ENCODE data around the gene SMARCD2.

The SMARCD2 gene

DNA sequence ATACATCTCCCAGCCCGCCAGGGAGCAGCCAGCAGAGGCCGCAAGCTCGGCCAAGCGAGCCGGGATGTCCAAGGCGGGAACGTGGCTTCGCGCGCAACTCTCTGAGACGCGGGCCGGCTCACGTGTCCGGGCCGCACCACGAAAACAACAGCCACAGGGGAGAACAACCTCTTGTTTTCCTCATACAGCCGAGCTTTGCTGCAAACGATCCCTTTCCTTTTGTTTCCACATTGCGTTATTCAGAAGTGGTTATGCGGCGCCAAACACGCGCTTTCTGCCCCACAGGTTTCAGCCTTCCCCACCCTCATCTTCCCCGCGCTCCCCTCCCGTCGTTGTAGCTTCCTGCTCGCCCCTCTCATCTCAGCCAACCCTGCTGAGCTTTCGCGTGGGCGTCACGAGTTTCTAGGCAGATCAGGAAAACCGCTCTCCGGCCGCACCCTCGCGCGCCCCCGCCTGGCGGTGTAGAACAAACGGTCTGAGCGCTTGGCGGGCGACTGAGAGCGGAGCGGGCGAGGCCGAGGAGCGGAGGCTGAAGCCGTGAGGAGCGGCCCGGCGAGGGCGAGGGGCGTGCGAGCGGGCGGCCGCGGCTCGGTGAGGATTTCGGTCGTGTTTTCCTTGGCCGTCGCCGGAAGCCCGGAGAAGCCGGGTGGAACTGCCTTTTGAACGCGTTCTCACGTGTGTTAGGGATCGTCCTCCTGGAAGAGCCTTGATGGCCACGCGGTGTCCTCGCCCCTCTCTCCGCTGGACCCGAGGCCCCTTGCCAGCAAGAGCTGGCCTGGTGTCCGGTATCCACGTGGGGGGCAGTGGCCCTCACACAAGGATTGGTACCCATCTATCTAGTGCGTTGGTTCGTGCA lies 6.6 kb upstream of the SMARCD2 start:
- peak; percentile 56 for DNase-seq

GRCh38 chr17:63847525-63848249 lies 5.2 kb upstream of the SMARCD2 start:
- no peak for DNase-seq

GRCh38 chr17:63845509-63845908 lies 3.0 kb upstream of the SMARCD2 start:
- DNase-seq = no peak

DNA sequence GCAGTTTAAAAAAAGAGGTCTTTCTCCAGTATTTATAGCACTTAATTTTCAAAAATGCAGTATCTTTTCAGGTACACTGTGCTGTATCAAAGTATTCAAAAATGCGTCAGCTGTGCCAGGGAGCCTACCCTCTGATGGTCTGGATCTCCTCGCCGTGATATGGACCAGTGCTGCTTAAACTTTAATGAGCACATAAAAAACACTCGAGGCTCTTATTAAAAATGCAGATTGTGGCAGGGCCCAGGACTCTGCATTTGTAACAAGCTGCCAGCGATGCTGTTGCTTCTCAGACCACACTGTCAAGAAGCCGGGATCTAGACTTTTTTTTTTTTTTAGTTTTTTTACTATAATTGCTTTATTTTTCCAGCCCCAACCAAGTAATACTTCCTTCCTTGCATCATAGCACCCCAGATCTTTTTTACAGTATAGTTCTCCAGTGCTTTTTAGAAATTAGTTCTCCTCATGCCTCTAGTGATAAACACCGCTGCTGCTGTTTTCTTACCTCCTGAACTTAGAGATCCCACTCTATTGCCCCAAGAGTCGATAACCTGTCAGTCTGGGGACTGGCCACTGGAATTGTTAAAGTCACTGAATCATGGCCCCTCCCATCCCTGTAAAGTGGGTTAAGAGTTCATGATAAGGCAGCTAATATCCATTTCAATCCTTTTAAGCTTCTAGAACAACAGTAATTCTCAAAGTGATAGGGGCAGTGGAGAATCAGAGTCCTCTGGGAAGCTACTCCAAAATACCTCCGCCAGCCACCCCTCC lies 1.6 kb upstream of the SMARCD2 start:
- no peak for DNase-seq

GRCh38 chr17:63843387-63843888 lies 953 bp upstream of the SMARCD2 start:
- DNase-seq = peak; percentile 29

GRCh38 chr17:63842173-63842539 lies 329 bp downstream of the SMARCD2 start:
- no peak for DNase-seq

DNA sequence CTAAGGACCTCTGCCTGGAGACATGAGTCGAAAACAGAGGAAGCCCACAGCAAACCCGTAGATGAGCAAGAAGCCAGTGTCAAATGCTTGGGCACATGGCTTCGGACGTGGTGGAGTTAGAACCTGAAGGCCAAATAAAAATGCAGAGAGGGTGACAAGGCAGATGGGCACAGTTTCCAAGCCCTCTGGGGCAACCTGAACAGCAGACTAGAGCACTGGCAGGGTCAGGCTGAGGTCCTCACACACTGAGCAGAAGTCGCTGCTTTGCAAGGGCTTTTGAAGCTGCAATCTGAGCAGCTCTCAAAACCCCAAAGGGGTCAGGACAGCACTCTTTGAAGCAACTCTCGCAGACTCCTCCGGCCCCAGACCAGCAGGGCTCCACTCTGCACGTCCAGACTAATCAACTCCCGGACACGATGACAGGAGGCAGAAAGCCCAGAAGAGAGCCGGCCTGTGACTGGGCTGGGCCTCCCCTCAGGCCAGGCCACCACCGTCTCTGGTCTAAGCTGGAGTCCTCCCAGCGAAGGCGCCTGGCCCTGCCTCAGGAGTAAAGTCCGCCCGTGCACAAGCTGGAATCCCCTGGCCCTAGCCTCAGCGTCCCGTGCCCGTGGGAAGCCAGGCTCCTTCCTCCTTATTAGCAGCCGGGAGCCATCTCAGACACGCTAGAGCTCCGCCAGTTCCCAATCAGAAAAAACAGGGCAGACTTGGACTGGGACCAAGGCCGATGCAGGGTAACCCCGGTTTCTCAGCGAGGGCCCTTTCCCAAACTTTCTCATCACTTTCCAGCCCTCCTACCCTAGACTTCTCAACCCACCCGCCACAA lies 924 bp downstream of the SMARCD2 start:
- DNase-seq = no peak

DNA sequence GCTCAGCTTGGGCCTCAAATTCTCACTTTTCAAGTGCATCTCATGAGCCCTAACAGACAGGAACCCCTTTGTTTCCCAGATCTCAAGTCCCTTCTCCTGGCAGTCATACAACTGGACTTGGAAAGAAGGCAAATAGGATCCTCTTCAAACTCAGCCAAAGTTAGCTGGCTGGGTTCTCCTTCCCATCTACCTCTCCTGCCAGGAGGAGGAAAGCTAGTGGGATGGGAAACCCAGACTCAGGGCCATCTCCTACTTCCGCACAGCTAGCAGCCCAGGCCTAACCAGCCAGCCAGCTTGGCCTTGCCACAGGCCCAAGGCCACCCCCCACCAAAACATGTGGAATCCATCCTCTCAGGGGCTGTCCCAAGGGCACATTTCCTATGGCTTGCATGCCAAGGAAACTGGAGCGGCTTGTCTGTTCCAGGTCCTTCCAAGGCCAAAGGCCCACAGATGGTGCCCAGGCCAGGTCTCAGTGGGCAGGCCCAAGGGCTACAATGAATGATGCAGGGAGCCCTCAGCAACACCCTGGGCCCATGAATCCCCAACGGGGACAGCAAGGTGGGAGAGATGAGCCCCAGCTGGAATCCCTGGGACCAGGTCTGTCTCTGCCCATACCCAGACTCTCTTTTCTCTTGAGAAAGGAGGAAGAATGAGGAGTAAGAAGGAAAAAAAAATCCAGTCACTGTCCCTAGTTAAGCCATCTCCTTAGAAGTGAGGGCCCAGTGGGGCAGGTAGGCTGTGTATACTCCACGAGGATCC lies 1.7 kb downstream of the SMARCD2 start:
- no peak for DNase-seq

- DNase-seq = no peak
These were observed 3.8 kb downstream of the SMARCD2 start for GRCh38 chr17:63838631-63839171.

DNA sequence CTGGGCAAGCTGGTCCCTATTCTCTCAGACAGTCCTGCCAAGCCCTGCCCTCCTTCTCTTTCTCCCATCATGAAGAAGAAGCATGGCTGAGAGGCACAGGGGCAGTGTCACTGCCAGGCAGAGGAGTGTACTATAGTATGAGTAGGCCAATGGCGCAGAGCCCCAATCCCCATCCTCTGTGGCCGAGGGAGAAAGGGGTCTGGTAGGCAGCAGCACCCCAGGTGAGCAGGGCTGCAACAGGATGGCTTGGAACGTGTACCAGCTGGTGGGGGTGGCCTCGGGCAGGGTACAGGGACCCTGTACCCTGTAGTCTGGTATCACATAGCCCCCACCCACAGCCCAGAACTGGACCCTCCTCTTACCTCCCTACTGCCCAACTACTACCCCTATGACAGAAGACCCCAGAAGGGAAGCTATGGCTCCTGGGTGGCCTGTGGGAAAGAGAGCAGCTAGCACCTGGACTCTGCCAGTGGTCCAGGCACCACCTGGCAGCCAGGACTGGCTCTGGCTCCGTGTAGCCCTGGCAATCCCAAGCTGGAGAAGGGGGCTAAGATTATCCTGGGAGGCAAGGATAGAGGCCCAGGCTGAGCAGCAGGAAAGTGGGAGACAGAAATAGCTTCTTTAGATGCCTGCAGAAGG lies 4.4 kb downstream of the SMARCD2 start:
- DNase-seq = no peak

- DNase-seq = no peak
These were observed 5.0 kb downstream of the SMARCD2 start for GRCh38 chr17:63837480-63837879.

GRCh38 chr17:63836811-63837210 lies 5.7 kb downstream of the SMARCD2 start:
- no peak for DNase-seq

- DNase-seq = no peak
These were observed 7.2 kb downstream of the SMARCD2 start for GRCh38 chr17:63835167-63835720.

- peak; percentile 32 for DNase-seq
These were observed 7.9 kb downstream of the SMARCD2 start for GRCh38 chr17:63834431-63835166.

DNA sequence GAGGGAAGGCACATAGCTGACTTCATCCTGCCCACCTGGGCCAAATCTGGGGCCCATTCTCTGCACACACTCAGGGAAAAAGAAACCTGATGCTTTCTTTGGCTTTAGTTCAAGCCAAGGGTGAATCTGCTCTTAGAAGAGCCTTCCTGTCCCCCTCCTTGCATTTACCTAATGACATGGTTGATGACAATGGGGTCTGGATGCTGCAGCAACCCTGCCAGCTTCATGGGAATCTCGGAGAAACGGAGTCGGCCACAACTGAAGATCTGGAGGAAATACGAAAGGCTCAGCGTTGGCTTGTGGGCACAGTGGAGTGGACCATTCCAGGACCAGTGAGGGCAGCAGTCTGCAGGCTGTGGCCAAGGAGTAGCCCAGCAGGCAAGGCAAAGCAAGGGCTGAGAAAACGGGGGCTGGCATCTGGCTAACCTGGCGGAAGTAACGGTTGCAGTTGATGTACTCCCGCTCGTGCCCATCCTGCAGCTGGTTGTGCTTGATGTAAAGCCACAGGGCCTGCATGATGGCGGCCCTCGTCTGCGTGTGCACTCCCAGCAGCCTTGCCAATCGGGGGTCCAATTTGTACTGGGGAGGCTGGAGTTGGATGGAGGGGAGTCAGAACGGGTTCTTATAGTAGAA lies 8.6 kb downstream of the SMARCD2 start:
- DNase-seq = no peak

GRCh38 chr17:63833026-63833740 lies 9.3 kb downstream of the SMARCD2 start:
- no peak for DNase-seq

GRCh38 chr17:63832455-63832854 lies 10.0 kb downstream of the SMARCD2 start:
- no peak for DNase-seq

- DNase-seq = no peak
These were observed 10.5 kb downstream of the SMARCD2 start for GRCh38 chr17:63832014-63832413.

DNA sequence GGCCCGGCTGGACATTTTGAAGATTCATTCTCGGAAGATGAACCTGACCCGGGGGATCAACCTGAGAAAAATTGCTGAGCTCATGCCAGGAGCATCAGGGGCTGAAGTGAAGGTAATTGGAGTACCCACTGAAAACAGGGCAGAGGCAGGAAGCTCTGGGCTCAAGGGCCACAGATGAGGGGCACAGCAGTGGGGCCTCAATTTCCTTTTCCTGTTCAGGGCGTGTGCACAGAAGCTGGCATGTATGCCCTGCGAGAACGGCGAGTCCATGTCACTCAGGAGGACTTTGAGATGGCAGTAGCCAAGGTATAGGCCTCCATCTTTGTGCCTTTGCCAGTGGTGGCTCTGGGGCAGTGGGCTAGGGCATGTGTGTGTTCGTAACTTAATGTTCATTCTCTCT lies 11.0 kb downstream of the SMARCD2 start:
- DNase-seq = no peak
